Gastrocnemius medialis (tissue), 4 donors: ENCODE measurements around the gene PXN.

Experiments used
- POLR2A ChIP-seq, 2 donors: fragments of 450-650 bp; IDR thresholded peaks; one replicate each; pipeline ENCODE4 v1.6.1; 2017; ENCODE audit warnings: antibody characterized with exemption in 2 of 2, mild to moderate bottlenecking in 2 of 2, moderate library complexity in 2 of 2
- TF ChIP-seq, protein P1 (sequence below), 5 experiments: fragments of 450-650 bp in 3 of 5; fragments of 200-600 bp in 2 of 5; sonication (generic) in 2 of 5; IDR thresholded peaks in 4 of 5; conservative IDR thresholded peaks in 1 of 5; 1 replicate in 4 of 5; 2 replicates in 1 of 5; pipeline ENCODE4 v1.5.1; 2016 to 2019; ENCODE audit warnings: antibody characterized with exemption in 5 of 5, mild to moderate bottlenecking in 3 of 5, moderate library complexity in 3 of 5

DNA sequence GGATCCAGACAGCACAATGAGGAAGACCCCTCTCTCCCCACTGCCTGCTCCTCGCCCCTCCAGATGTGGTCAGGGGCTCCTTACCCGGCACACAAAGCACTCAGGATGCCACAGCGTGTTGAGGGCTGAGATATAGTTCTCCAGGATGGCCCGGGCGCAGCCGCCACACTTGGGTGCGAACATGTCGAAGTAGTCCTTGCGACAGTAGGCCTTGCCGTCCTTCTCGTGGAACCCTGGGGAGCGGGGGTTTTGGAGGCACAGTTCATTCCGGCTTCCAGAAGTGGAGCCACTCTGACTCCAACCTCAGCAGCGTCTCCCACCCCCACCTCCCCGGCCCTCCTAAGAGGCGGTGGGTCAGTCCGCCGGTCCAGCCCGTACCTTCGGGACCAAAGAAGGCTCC, 51.8 kb downstream of the PXN start:
- TF ChIP-seq, protein P1, sequence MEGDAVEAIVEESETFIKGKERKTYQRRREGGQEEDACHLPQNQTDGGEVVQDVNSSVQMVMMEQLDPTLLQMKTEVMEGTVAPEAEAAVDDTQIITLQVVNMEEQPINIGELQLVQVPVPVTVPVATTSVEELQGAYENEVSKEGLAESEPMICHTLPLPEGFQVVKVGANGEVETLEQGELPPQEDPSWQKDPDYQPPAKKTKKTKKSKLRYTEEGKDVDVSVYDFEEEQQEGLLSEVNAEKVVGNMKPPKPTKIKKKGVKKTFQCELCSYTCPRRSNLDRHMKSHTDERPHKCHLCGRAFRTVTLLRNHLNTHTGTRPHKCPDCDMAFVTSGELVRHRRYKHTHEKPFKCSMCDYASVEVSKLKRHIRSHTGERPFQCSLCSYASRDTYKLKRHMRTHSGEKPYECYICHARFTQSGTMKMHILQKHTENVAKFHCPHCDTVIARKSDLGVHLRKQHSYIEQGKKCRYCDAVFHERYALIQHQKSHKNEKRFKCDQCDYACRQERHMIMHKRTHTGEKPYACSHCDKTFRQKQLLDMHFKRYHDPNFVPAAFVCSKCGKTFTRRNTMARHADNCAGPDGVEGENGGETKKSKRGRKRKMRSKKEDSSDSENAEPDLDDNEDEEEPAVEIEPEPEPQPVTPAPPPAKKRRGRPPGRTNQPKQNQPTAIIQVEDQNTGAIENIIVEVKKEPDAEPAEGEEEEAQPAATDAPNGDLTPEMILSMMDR (IDR thresholded peaks at IDR 0.05 in 4 of 5, conservative IDR thresholded peaks at IDR 0.05 in 1 of 5), result no peak
- no peak for TF ChIP-seq POLR2A (IDR thresholded peaks at IDR 0.05)
